HG03565 (cell line): ENCODE measurements around the gene SLC22A23.

Experiments used
- ATAC-seq: cut with Tn5 transposase; IDR thresholded peaks from one replicate; pipeline ENCODE4 v1.9.1; 2021; ENCODE audit warnings: mild to moderate bottlenecking, moderate library complexity; ENCODE audit not compliant: unreplicated experiment

Gene SLC22A23

GRCh38 chr6:3321042-3321441 is 135.8 kb downstream of the SLC22A23 start:
- ATAC-seq = no peak

DNA sequence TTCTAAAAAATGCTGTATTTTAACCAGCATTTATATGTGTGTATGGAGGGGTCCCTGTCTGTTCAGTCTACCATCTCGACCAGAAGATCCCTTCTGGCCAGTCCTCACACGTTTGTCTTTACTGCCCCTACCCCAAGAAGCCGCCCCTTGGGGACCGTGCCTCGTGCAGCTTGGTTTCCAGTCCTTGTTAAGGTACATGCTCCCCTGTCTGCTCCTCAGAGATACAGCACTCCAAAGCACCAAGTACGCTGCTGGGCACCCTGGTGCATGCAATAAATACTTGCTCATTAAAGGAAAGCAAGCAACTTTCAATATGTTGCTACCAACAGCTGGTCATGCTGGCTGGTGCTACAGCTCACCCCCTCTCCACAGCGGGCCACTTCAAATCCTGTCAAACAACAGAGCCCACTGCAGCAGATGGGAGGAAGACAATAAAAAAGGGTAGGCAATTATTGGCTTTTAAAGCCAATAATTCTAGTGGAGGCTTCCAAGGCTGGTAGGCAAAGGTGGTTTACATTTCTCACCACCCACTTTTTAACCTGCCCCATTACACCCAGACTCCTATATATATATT is 136.5 kb downstream of the SLC22A23 start:
- ATAC-seq = no peak

GRCh38 chr6:3319610-3320200 is 137.1 kb downstream of the SLC22A23 start:
- ATAC-seq = no peak

DNA sequence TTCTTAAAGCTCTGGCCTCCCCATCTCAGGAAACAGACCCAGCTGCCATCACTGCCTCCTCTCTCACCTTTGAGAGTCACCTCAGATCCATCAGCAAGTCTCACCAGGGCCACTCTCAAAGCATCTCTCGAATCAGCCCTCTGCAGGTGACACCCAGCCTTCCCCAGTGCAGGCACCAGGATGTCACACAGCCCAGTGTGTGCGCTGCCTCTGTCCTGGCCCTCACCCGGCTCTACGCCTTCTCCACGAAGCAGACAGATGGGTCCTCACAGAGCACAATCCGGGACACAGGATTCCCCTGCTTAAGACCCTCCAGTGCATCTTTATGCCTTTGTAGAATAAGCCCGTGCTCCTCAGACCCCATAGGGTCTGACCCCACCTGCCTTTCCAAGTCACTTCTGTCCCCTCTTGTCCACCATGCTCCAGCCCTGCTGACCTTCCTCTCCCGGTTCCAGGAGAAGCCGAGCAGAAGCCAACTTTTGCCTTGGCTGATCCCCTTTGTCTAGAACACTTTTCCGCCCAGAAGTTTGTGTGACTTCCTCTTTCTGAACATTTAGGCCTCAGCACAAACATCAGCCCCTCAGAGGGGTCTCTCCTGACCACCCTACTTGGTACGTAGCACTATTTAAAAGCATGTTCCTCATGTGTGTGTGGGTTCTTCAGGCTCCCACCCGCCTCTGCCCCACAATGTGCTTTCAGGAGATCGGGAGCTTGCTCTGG is 137.9 kb downstream of the SLC22A23 start:
- no peak for ATAC-seq

DNA sequence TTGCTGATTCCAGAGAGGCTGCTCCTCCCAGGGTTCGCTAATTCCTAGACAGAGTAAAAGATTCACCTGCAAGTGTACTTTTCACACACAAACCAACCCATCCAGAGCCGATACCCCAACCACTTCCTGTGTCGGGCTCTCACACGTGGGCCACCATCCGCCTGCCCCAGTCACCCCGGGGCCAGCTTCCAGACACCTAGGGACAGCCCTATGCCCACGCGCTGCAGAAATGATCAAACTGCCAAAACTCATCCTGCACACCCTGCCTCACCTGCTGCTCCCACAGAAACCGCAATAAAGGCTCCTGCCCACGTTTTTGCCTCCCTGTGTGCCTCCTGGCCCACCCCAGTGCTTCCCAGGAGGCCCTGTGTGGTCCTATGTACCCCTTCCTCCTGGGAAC is 138.6 kb downstream of the SLC22A23 start:
- ATAC-seq = no peak

DNA sequence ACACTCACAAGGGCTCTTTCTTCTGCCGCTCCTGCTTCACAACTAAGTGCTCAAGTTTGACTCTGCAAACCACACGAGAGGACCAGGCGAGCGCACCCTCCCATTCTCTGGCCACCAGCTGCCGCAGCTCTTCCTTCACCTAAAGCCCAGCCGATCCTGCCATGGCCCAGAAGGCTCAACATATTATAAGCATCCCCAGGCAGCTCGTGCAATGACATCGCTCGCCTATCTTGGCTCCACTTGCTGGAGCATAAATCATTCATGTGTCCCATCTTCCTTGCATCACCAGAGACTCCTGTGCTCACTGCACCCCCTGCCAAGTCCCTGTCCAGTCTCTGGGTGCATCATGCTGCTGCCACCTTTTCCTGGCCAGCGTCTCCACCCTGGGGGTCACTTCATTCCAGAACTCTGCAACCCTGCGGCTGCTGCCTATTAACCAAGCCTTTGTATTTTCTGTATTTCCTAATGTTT is 139.1 kb downstream of the SLC22A23 start:
- no peak for ATAC-seq

DNA sequence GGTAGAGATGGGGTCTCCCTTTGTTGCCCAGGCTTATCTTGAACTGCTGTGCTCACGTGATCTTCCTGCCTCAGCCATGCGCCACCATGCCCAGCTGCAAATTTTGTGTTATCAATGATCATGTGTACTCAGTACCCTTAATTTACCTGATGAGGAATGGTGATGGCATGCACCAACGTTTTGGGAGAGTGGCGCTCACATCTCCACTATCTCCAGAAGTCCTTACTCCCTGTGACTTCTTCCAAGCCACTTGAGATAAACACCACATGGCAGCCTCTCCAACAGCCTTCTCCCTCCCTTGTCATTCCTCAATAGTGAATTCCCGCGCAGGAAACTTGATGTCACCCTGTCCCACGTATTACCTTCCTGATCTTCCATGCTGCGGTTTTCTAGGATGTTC is 140.0 kb downstream of the SLC22A23 start:
- no peak for ATAC-seq

- ATAC-seq = no peak
These were observed 140.5 kb downstream of the SLC22A23 start for GRCh38 chr6:3316331-3316730.

GRCh38 chr6:3315841-3316240 is 141.0 kb downstream of the SLC22A23 start:
- ATAC-seq = no peak

DNA sequence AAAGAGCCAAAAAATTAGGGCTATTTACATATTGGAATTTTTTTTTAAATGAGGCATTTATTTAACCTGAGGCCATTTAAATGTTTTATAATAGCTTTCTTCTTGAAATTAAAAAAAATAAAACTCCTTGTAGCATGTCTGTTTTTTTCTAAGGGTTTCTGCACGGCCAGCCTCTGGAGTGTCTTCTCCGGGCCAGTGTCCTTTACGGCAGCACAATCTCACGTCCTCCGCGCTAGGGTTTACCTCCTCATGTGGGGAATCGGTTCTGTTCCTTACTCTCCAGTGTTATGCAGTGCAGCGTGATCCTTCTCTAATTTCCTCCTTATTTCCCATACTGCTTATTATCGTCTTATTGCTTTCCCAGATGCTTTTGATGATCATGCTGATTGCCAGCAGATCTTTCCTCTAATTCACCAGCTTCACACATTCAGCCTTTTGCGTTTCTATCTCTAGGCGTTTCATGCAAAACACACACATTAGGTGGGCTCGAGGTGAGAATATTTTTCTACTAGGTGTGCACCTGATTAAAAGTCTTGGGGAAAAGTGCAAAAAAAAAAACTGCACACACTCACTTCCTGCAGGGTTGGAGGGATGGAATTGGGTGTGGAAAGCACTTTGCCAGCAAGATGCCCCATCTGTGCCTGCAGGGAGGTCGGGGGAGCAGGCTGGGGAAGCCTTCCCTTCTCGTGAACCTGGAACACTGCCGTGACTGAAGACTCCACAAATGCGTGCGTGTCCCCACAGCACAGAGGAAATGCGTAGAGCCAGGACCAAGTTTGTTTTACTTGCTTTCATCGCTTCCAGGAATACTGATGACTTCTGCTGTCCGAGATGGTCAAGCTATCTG is 142.0 kb downstream of the SLC22A23 start:
- ATAC-seq = no peak

DNA sequence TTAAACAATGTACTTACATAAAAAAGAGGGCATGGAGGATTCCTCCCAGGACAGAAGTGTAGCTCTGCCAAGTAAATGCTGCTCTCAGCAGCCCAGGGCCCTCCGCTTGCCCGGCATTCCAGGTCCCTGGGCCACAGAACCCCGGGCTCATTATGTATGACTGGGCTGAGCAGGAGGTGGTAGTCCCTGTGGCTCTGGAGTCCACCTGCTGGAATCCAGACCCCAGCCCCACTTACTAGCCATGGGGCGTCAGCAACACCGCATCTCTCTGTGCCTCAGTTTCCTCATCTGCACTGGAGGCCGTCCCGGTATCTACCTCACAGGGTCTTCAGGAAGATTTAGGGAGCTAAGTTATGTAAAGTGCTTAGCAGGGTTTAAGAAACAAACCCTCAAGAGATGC is 142.7 kb downstream of the SLC22A23 start:
- ATAC-seq = no peak

GRCh38 chr6:3312604-3313231 is 144.1 kb downstream of the SLC22A23 start:
- no peak for ATAC-seq

DNA sequence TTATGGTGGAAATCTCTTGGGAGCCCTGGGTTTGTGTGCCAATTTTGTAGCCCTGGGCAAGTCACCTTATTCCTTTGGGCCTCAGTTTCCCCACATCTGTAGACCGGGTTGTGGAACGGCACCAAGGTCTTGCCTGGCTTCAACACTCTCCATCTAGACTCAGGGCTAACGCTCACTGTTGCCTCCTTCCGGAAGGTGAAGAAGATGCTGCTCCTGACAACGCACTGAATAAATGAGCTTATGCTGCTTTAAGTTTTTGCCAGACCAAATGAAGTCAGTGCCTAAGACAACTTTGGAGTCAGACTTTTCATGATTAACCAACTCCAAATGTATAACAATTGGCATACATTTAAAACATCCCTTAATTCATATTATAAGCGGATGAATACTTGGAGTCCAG is 145.0 kb downstream of the SLC22A23 start:
- ATAC-seq = no peak

DNA sequence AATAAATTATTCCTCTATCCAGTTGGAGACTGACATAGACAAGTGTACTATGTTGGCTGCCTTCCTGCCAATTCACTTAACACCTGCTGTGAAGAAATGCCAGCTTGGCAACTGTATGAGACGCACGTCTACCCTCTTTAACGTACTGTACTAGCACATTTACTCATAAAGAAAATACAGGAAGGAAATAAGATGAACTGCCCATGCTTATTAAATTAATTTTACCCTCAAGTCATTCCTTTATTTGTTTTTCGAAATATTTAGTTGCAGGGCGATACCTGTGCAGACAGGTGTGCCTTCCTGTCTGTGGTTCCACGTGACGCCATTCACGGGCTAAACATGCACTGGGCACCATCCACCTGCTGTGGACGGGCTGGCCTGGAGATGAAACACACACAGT is 146.1 kb downstream of the SLC22A23 start:
- no peak for ATAC-seq

DNA sequence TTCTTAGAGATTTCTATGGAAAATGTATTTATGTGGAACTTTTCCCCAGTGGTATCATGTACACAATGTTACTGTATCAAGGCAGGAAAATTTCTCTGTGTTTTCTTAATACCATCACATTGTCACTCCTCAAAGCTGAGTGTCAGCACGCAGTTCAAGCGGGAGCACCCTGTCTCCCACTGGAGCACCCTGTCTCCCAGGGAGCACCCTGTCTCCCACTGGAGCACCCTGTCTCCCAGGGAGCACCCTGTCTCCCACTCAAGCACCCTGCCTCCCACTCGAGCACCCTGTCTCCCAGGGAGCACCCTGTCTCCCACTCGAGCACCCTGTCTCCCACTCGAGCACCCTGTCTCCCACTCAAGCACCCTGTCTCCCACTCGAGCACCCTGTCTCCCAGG is 146.8 kb downstream of the SLC22A23 start:
- ATAC-seq = no peak

DNA sequence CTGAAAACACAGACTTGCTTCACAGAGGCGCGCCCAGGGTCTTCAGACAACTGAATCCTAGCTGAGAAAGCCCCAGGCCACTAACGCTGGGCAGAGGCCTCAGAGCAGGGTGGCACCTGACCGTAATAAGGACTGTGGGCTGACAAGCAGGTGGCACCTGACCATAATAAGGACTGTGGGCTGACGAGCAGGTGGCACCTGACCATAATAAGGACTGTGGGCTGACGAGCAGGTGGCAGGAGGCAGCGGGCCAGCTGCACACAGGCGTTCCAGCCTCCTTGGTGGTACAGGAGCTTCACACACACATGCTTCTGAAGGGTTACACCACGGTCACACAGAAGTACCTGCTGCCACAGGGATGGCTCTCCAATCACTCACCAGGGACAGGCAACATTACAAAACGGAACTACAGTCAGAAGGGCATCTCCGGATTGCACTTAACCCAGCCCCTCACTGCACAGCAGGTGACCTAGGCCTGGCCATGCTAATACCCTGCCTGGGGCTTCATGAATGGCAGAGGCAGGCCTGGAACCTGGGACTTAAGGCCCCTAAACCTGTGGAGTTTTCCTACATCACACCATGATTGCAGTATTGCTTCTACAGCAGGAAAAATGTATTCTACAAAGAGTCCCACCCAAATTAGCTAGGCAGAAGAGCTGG is 147.3 kb downstream of the SLC22A23 start:
- no peak for ATAC-seq

DNA sequence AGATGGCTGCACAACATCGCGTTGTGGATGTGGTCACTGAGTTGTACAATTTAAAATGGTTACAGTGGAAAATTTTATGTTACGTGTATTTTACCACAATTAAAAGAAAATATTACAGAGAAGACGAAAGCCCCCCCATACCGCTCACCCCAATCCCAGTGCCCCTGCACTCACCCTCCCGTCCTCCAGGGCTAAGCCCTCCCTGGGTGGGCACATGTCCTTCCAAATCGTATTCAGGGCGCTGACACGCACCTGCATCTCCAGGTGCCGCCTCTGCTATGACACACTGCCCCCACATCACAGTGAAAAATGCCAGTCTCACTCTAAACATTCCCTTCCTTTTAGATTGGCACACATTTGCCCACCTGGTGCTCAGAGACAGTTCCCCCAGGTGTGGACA is 148.7 kb downstream of the SLC22A23 start:
- ATAC-seq = no peak

DNA sequence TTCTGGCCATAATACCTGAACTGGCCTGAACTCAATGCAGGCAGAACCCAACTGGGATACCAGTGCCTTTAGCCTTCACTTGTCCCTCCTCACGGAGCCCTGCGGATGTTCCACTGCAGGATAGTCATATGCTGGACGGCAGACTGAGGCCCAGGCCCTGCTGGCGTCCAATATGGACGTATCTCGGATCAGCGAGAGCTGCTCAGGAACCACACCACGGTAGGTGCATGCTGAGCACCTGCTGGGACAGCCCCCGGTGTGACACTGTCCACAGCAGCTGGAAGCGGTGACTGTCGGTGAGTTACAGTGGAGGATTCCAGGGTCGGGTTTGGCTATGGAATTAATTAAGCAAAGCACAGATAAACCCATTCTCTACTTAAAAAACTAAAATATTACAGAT is 149.4 kb downstream of the SLC22A23 start:
- ATAC-seq = no peak

DNA sequence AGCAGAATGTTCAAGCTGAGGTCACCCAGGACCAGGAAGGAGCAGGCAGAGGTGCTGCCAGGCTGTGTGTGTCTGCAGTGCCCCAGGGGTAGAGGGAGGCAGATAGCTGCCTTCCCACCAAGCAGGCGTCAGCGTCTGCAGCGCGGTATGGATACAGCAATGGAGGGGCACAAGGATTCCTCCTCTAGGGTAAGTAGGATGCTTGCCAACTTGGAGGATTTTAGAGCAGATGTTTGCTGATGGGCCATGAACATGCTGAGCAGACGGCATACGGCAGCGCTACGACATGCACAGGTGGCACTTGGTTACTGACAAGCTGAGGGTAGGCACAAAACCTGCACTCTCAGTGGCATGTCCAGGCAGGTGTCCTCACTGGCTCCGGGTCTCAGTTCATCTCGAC is 150.0 kb downstream of the SLC22A23 start:
- ATAC-seq = no peak

DNA sequence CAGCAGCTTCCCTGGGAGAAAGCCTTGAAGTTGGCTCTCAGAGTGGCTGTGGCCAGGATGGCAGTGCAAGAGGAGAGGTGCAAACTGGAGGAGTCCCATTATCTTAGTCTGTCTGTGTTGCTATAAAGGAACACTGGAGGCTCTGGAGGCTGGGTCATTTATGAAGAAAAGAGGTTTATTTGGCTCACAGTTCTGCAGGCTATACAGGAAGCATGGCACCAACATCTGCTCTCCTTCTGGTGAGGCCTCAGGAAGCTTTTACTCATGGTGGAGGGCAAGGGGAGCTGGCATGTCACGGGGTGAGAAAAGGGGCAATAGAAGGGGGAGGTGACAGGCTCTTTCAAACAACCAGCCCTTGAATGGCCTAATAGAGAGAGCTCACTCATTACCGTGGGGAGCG is 151.0 kb downstream of the SLC22A23 start:
- ATAC-seq = no peak

- ATAC-seq = no peak
These were observed 151.7 kb downstream of the SLC22A23 start for GRCh38 chr6:3305216-3305565.
